ENCODE data around the gene RGS7.
"Not testable (repeated sequence)": the region's sequence is repeated elsewhere in the genome, so short reads cannot be mapped to it uniquely, and the experiment has no call there.

The RGS7 gene

GRCh38 chr1:240737298-240737697 lies 619.7 kb downstream of the RGS7 start:
- ChIA-PET POLR2A (ENCODE audit: low non-redundant PET) (no interaction called here), CTCF (interaction anchor here (0.6 kb wide), 1 partner anchor 756 kb away, joined by 3 read pairs; no protein-coding TSS in a partner anchor)
- no peak for DNase-seq (ENCODE audit: low spot score)
- H3K27ac ChIP-seq, result no peak overlapping the region
- TF ChIP-seq CTCF (conservative IDR thresholded peaks at IDR 0.05; ENCODE audit: low read depth), result no peak

DNA sequence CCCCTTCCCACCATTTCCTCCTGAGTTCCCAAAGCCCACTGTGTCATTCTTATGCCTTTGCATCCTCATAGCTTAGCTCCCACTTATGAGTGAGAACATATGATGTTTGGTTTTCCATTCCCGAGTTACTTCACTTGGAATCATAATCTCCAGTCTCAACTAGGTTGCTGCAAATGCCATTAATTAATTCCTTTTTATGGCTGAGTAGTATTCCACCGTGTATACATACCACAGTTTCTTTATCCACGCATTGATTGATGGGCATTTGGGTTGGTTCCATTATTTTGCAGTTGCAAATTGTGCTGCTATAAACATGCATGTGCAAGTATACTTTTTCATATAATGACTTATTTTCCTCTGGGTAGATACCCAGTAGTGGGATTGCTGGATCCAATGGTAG lies 622.3 kb downstream of the RGS7 start:
- H3K27ac ChIP-seq; DNase-seq (ENCODE audit: low spot score); POLR2A ChIA-PET (ENCODE audit: low non-redundant PET); CTCF ChIA-PET: not testable (repeated sequence)

DNA sequence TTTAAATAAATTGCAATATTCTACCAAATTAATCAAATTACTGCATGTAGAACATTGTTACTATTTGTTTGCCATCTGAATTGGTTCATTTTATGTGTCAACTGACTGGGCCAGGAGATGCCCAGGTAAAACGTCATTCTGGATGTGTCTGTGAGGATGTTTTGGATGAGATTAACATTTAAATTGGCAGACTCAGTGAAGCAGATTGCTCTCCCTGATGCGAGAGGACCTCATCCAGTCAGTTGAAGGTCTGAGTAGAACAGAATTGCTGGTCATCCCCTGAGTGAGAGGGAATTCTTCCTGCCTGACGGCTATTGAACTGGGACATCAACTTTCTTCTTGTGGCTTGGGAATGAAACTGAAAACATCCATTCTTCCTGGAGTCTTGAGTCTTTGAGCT lies 623.0 kb downstream of the RGS7 start:
- CTCF ChIA-PET, result interaction anchor here (0.6 kb wide), 2 partner anchors 123 to 208 kb away, joined by 7 read pairs; no protein-coding TSS in a partner anchor
- DNase-seq (ENCODE audit: low spot score), result no peak
- POLR2A ChIA-PET (ENCODE audit: low non-redundant PET), result no interaction called here
- H3K27ac ChIP-seq, result no peak overlapping the region
- TF ChIP-seq CTCF (conservative IDR thresholded peaks at IDR 0.05; ENCODE audit: low read depth), result no peak

GRCh38 chr1:240732390-240732789 lies 624.6 kb downstream of the RGS7 start:
- peak; percentile 70 for DNase-seq (ENCODE audit: low spot score)
- POLR2A ChIA-PET (ENCODE audit: low non-redundant PET), result no interaction called here
- peak; percentile 71 for TF ChIP-seq CTCF (conservative IDR thresholded peaks at IDR 0.05; ENCODE audit: low read depth)
- no peak overlapping the region for H3K27ac ChIP-seq
- CTCF ChIA-PET, result interaction anchor here (0.6 to 1.7 kb wide), 12 partner anchors 15 to 1497 kb away, joined by 3 to 5 read pairs (median 3); no protein-coding TSS in a partner anchor
